ENCODE results near the gene MLXIPL. TPM values are rescaled to one million over a fixed set of nuclear protein-coding genes. Genes with fewer than 3 reads are reported as not detected.
A peak's percentile ranks its signal among the peaks of the same experiment; 100 is the strongest.
"Not testable (repeated sequence)": the region's sequence is repeated elsewhere in the genome, so short reads cannot be mapped to it uniquely, and the experiment has no call there.

Gene MLXIPL
- total and polyA plus RNA-seq, 3 experiments from 2014 or later, result not detected

- ChIA-PET POLR2A (no interaction called here), CTCF (interaction anchor here (1.2 to 1.4 kb wide), 2 partner anchors 10 to 11 kb away, joined by 3 to 5 read pairs; no protein-coding TSS in a partner anchor)
- no peak overlapping the region for H3K27ac ChIP-seq (ENCODE audit: low read depth, low read length)
- H3K9me3 ChIP-seq (ENCODE audit: low read length), result no peaks in the 10 kb centered on the region
- H3K36me3 ChIP-seq (ENCODE audit: insufficient read depth, low read length), result no peaks in the 10 kb centered on the region
- H3K4me1 Mint-ChIP-seq, result no peaks in the 10 kb centered on the region
- no peak for DNase-seq
- no peak overlapping the region for H3K4me3 Mint-ChIP-seq
- no peak overlapping the region for H3K27ac Mint-ChIP-seq
- H3K27me3 ChIP-seq (ENCODE audit: insufficient read depth, low read length, poor library complexity, severe bottlenecking), result no peaks in the 10 kb centered on the region
- H3K27me3 Mint-ChIP-seq, result peaks cover 18 to 19% of the 10 kb centered on the region in 2 donors
- no peaks in the 10 kb centered on the region for H3K36me3 Mint-ChIP-seq
- no peaks in the 10 kb centered on the region for H3K4me1 ChIP-seq (ENCODE audit: insufficient read depth, low read length)
- no peak overlapping the region for H3K4me3 ChIP-seq (ENCODE audit: low read length)
- H3K9me3 Mint-ChIP-seq, result no peaks in the 10 kb centered on the region
Observed at GRCh38 chr7:73596191-73597065, 27.9 kb downstream of the MLXIPL start.

GRCh38 chr7:73595358-73595757 lies 29.0 kb downstream of the MLXIPL start:
- no peak overlapping the region for H3K4me3 ChIP-seq (ENCODE audit: low read length)
- H3K4me3 Mint-ChIP-seq, result no peak overlapping the region
- no peaks in the 10 kb centered on the region for H3K4me1 ChIP-seq (ENCODE audit: insufficient read depth, low read length)
- no peak for DNase-seq
- no peak overlapping the region for H3K27ac ChIP-seq (ENCODE audit: low read depth, low read length)
- CTCF ChIA-PET, result interaction anchor here (0.6 to 1.8 kb wide), 3 partner anchors 9 to 138 kb away, joined by 3 to 5 read pairs (median 3); no protein-coding TSS in a partner anchor
- H3K36me3 ChIP-seq (ENCODE audit: insufficient read depth, low read length), result no peaks in the 10 kb centered on the region
- no peaks in the 10 kb centered on the region for H3K27me3 ChIP-seq (ENCODE audit: insufficient read depth, low read length, poor library complexity, severe bottlenecking)
- no peaks in the 10 kb centered on the region for H3K4me1 Mint-ChIP-seq
- POLR2A ChIA-PET, result no interaction called here
- H3K9me3 Mint-ChIP-seq, result no peaks in the 10 kb centered on the region
- peaks cover 19 to 20% of the 10 kb centered on the region in 2 donors for H3K27me3 Mint-ChIP-seq
- H3K9me3 ChIP-seq (ENCODE audit: low read length), result no peaks in the 10 kb centered on the region
- H3K36me3 Mint-ChIP-seq, result no peaks in the 10 kb centered on the region
- H3K27ac Mint-ChIP-seq, result no peak overlapping the region

- Mint-ChIP-seq H3K36me3 (no peaks in the 10 kb centered on the region), H3K4me3 (no peak overlapping the region), H3K9me3 (no peaks in the 10 kb centered on the region), H3K27ac (peak overlapping the region in 3 of 8 donors; percentile 12 to 43 (median 18)), H3K4me1 (no peaks in the 10 kb centered on the region), H3K27me3 (peaks cover 11 to 18% of the 10 kb centered on the region in 2 donors)
- H3K9me3 ChIP-seq (ENCODE audit: low read length), result no peaks in the 10 kb centered on the region
- ChIA-PET POLR2A (interaction anchor here (0.6 kb wide), 1 partner anchor 28 kb away, joined by 3 read pairs; no protein-coding TSS in a partner anchor), CTCF (interaction anchor here (1.4 to 1.8 kb wide), 2 partner anchors 11 to 14 kb away, joined by 3 to 4 read pairs; no protein-coding TSS in a partner anchor)
- DNase-seq, result no peak
- no peaks in the 10 kb centered on the region for H3K27me3 ChIP-seq (ENCODE audit: insufficient read depth, low read length, poor library complexity, severe bottlenecking)
- no peaks in the 10 kb centered on the region for H3K36me3 ChIP-seq (ENCODE audit: insufficient read depth, low read length)
- H3K27ac ChIP-seq (ENCODE audit: low read depth, low read length), result no peak overlapping the region
- no peaks in the 10 kb centered on the region for H3K4me1 ChIP-seq (ENCODE audit: insufficient read depth, low read length)
- no peak overlapping the region for H3K4me3 ChIP-seq (ENCODE audit: low read length)
Observed at GRCh38 chr7:73593207-73594045, 30.9 kb downstream of the MLXIPL start.

- Mint-ChIP-seq H3K27ac (peak overlapping the region in 3 of 8 donors; percentile 4 to 30 (median 21)), H3K36me3 (no peaks in the 10 kb centered on the region), H3K4me3 (no peak overlapping the region), H3K9me3 (no peaks in the 10 kb centered on the region), H3K27me3 (peaks cover 0 to 4% of the 10 kb centered on the region in 2 donors), H3K4me1 (peaks cover 4 to 5% (median 5%) of the 10 kb centered on the region in 3 donors)
- Histone ChIP-seq H3K4me3 (ENCODE audit: low read length) (no peak overlapping the region), H3K27ac (ENCODE audit: low read depth, low read length) (no peak overlapping the region), H3K9me3 (ENCODE audit: low read length) (no peaks in the 10 kb centered on the region), H3K27me3 (ENCODE audit: insufficient read depth, low read length, poor library complexity, severe bottlenecking) (no peaks in the 10 kb centered on the region), H3K4me1 (ENCODE audit: insufficient read depth, low read length) (no peaks in the 10 kb centered on the region), H3K36me3 (ENCODE audit: insufficient read depth, low read length) (no peaks in the 10 kb centered on the region)
- ChIA-PET CTCF (interaction anchor here (1.3 to 1.6 kb wide), 2 partner anchors 88 to 148 kb away, joined by 3 to 8 read pairs; no protein-coding TSS in a partner anchor), POLR2A (interaction anchor here (0.6 kb wide), 1 partner anchor 89 kb away, joined by 4 read pairs; no protein-coding TSS in a partner anchor)
- peak in 1 of 5 donors; percentile 28 for DNase-seq
Observed at GRCh38 chr7:73586911-73587310, 37.4 kb downstream of the MLXIPL start.

- Mint-ChIP-seq H3K9me3 (no peaks in the 10 kb centered on the region), H3K27ac (no peak overlapping the region), H3K27me3 (peaks cover 0 to 2% of the 10 kb centered on the region in 2 donors), H3K4me3 (no peak overlapping the region), H3K4me1 (peaks cover 4 to 5% (median 5%) of the 10 kb centered on the region in 3 donors), H3K36me3 (no peaks in the 10 kb centered on the region)
- Histone ChIP-seq H3K27me3 (ENCODE audit: insufficient read depth, low read length, poor library complexity, severe bottlenecking) (no peaks in the 10 kb centered on the region), H3K9me3 (ENCODE audit: low read length) (no peaks in the 10 kb centered on the region), H3K4me3 (ENCODE audit: low read length) (no peak overlapping the region), H3K4me1 (ENCODE audit: insufficient read depth, low read length) (no peaks in the 10 kb centered on the region), H3K36me3 (ENCODE audit: insufficient read depth, low read length) (no peaks in the 10 kb centered on the region), H3K27ac (ENCODE audit: low read depth, low read length) (no peak overlapping the region)
- ChIA-PET CTCF (interaction anchor here (0.7 to 3.8 kb wide), 4 partner anchors 17 to 149 kb away, joined by 4 to 12 read pairs (median 4); no protein-coding TSS in a partner anchor), POLR2A (no interaction called here)
- DNase-seq, result no peak
Observed at GRCh38 chr7:73585196-73585595, 39.1 kb downstream of the MLXIPL start.

GRCh38 chr7:73582664-73583202 lies 41.6 kb downstream of the MLXIPL start:
- H3K4me1 ChIP-seq (ENCODE audit: insufficient read depth, low read length), result peaks cover 8% of the 10 kb centered on the region
- peaks cover 0 to 7% (median 0%) of the 10 kb centered on the region in 3 donors for H3K36me3 Mint-ChIP-seq
- POLR2A ChIA-PET, result no interaction called here

GRCh38 chr7:73581006-73581405 lies 43.3 kb downstream of the MLXIPL start:
- peaks cover 22% of the 10 kb centered on the region for H3K4me1 ChIP-seq (ENCODE audit: insufficient read depth, low read length)
- H3K4me3 Mint-ChIP-seq; H3K9me3 ChIP-seq (ENCODE audit: low read length); POLR2A ChIA-PET; H3K36me3 ChIP-seq (ENCODE audit: insufficient read depth, low read length); H3K27ac ChIP-seq (ENCODE audit: low read depth, low read length); H3K27ac Mint-ChIP-seq; DNase-seq; H3K27me3 ChIP-seq (ENCODE audit: insufficient read depth, low read length, poor library complexity, severe bottlenecking); H3K4me3 ChIP-seq (ENCODE audit: low read length); H3K9me3 Mint-ChIP-seq; H3K27me3 Mint-ChIP-seq: not testable (repeated sequence)
- H3K4me1 Mint-ChIP-seq, result peaks cover 15 to 29% (median 29%) of the 10 kb centered on the region in 3 donors
- H3K36me3 Mint-ChIP-seq, result peaks cover 0 to 11% (median 1%) of the 10 kb centered on the region in 3 donors
- CTCF ChIA-PET, result interaction anchor here (1.2 kb wide), 1 partner anchor 26 kb away, joined by 3 read pairs; no protein-coding TSS in a partner anchor

More at GRCh38 chr7:73582664-73583202, 41.6 kb downstream of the MLXIPL start:
- no peaks in the 10 kb centered on the region for H3K27me3 ChIP-seq (ENCODE audit: insufficient read depth, low read length, poor library complexity, severe bottlenecking)
- Mint-ChIP-seq H3K27ac (no peak overlapping the region), H3K4me3 (no peak overlapping the region), H3K27me3 (no peaks in the 10 kb centered on the region), H3K9me3 (no peaks in the 10 kb centered on the region), H3K4me1 (peaks cover 11 to 17% (median 17%) of the 10 kb centered on the region in 3 donors)
- H3K9me3 ChIP-seq (ENCODE audit: low read length), result no peaks in the 10 kb centered on the region
- H3K4me3 ChIP-seq (ENCODE audit: low read length), result no peak overlapping the region
- H3K36me3 ChIP-seq (ENCODE audit: insufficient read depth, low read length), result no peaks in the 10 kb centered on the region
- H3K27ac ChIP-seq (ENCODE audit: low read depth, low read length), result no peak overlapping the region
- no peak for DNase-seq
- CTCF ChIA-PET, result interaction anchor here (3.8 kb wide), 1 partner anchor 24 kb away, joined by 12 read pairs; no protein-coding TSS in a partner anchor

Data from CD8-positive, alpha-beta memory T cell (primary cell).